ENCODE results near the gene DLG1. TPM values are rescaled to one million over a fixed set of nuclear protein-coding genes. Genes with fewer than 3 reads are reported as not detected.

Gene DLG1
- total RNA-seq, 6 donors from 2014 or later, result 49.3 to 102 (median 63.2) TPM

DNA sequence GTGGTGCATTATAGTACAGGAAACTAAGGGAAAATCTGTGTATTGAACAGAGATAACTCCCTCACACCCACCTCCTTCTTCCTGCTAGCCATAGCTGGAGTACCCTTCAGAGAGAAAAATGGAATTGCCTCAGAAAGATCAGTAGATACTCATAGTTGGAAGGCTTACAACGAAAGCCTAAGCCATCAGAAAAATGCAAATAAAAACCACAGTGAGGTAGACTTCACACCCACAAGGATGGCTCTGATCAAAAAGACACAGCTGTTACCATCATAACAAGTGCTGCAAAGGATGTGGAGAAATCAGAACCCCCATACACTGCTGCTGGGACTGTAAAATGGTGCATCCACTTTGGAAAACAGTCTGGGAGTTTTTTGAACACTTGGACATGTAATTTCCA, 7.4 kb upstream of the DLG1 start:
- Histone ChIP-seq H3K9me3 (no peaks in the 10 kb centered on the region), H3K27ac (no peak overlapping the region), H3K27me3 (no peaks in the 10 kb centered on the region), H3K36me3 (no peaks in the 10 kb centered on the region), H3K4me1 (peaks cover 0 to 8% (median 4%) of the 10 kb centered on the region in 4 donors), H3K4me3 (no peak overlapping the region)
- WGBS, 2 donors, result 33 to 39% methylated on average over 1 of the region's 1 CpG
- no peak for ATAC-seq (ENCODE audit: low FRiP score in 2 of 2)
- DNase-seq, result no peak
- TF ChIP-seq POLR2AphosphoS5 (IDR thresholded peaks at IDR 0.05) (no peak), EP300 (IDR thresholded peaks at IDR 0.05) (no peak), POLR2A (IDR thresholded peaks at IDR 0.05) (no peak)
- TF ChIP-seq, protein P1, sequence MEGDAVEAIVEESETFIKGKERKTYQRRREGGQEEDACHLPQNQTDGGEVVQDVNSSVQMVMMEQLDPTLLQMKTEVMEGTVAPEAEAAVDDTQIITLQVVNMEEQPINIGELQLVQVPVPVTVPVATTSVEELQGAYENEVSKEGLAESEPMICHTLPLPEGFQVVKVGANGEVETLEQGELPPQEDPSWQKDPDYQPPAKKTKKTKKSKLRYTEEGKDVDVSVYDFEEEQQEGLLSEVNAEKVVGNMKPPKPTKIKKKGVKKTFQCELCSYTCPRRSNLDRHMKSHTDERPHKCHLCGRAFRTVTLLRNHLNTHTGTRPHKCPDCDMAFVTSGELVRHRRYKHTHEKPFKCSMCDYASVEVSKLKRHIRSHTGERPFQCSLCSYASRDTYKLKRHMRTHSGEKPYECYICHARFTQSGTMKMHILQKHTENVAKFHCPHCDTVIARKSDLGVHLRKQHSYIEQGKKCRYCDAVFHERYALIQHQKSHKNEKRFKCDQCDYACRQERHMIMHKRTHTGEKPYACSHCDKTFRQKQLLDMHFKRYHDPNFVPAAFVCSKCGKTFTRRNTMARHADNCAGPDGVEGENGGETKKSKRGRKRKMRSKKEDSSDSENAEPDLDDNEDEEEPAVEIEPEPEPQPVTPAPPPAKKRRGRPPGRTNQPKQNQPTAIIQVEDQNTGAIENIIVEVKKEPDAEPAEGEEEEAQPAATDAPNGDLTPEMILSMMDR (IDR thresholded peaks at IDR 0.05), result no peak

DNA sequence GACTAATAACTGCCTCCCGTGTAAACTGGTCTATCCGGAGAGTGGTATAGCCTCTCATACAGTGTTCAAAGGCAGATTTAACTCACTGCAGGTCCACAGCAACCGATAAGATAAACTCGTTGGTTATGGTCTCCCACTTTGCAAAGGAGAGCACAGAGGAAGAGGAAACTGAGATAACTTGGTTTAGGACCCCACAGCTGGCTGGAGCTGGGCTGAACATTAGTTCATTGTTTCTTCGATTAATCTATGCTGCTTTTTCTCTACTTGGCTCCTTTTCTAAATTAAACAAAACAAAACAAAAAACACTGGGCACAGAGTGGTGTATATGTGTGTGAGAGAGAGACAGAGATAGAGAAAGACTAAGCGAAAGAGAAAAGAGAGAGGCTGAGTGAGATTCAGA, 5.0 kb upstream of the DLG1 start:
- ATAC-seq (ENCODE audit: low FRiP score in 2 of 2) (no peak), DNase-seq (no peak)
- H3K27me3 ChIP-seq, result no peaks in the 10 kb centered on the region
- H3K4me3 ChIP-seq, result no peak overlapping the region
- WGBS, 2 donors, result 70 to 76% methylated on average over 6 of the region's 6 CpGs
- no peaks in the 10 kb centered on the region for H3K9me3 ChIP-seq
- no peak overlapping the region for H3K27ac ChIP-seq
- no peaks in the 10 kb centered on the region for H3K36me3 ChIP-seq
- no peak for TF ChIP-seq EP300 (IDR thresholded peaks at IDR 0.05)
- no peak for TF ChIP-seq POLR2A (IDR thresholded peaks at IDR 0.05)
- no peak for TF ChIP-seq POLR2AphosphoS5 (IDR thresholded peaks at IDR 0.05)
- TF ChIP-seq, protein P1 (IDR thresholded peaks at IDR 0.05), result no peak
- H3K4me1 ChIP-seq, result peaks cover 5 to 16% (median 7%) of the 10 kb centered on the region in 4 donors

DNA sequence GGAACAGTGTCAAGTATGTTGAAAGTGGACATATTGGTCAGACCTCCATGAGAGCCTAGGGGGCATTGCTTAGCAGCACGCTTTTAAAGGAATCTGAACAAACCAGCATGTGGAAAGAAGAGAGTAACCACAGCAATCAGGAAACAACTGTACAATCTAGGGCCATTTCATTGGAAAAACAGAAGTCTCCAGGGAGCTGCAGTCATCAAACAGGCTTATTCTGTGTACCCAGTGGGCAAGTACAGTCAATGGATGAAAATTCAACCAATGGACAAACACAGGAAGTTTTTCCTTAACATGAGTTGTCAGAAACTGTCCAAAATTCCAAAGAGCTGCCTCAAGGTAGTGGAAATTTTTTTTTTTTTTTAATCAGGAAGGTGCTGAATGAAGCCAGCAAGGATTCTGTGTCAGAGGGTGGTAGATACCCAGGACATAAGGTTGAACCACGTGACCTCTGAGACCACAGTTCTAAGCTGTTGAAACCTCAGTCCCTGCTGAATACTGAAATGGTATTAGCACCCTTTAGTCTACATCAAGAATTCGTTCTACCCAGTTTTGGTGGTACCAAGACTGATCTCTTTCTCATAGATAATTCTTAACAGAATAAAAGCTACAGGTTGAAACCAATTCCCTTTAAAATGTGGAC, 4.4 kb upstream of the DLG1 start:
- no peaks in the 10 kb centered on the region for H3K36me3 ChIP-seq
- peaks cover 5 to 16% (median 7%) of the 10 kb centered on the region in 4 donors for H3K4me1 ChIP-seq
- WGBS, 2 donors, result 74 to 87% methylated on average over 3 of the region's 3 CpGs
- ATAC-seq (ENCODE audit: low FRiP score in 2 of 2) (no peak), DNase-seq (no peak)
- H3K9me3 ChIP-seq, result no peaks in the 10 kb centered on the region
- no peak overlapping the region for H3K4me3 ChIP-seq
- no peak overlapping the region for H3K27ac ChIP-seq
- TF ChIP-seq POLR2AphosphoS5 (IDR thresholded peaks at IDR 0.05) (no peak), POLR2A (IDR thresholded peaks at IDR 0.05) (no peak), EP300 (IDR thresholded peaks at IDR 0.05) (no peak)
- TF ChIP-seq, protein P1 (IDR thresholded peaks at IDR 0.05), result no peak
- H3K27me3 ChIP-seq, result no peaks in the 10 kb centered on the region

DNA sequence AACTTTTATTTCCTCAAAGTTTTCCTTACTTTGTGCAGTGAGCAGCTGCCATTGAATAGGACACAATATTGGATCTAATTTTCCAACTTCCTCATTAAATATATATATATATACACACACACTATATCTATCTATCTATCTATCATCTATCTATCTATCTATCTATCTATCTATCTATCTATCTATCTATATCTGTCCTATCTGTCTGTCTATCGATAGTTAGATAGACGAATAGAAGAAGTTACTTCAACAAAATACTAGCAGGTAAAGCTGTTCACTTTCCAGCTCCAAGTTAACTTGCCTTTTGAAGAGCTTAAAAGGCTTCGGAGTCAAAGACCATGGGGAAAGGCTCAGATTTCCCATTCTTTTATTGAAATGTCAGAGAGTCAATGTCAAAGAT, 3.6 kb upstream of the DLG1 start:
- H3K4me3 ChIP-seq, result no peak overlapping the region
- H3K27ac ChIP-seq, result no peak overlapping the region
- no peaks in the 10 kb centered on the region for H3K36me3 ChIP-seq
- no peaks in the 10 kb centered on the region for H3K27me3 ChIP-seq
- 93% methylated on average over 3 of the region's 3 CpGs for WGBS, 2 donors
- TF ChIP-seq, protein P1 (IDR thresholded peaks at IDR 0.05), result no peak
- TF ChIP-seq EP300 (IDR thresholded peaks at IDR 0.05) (no peak), POLR2A (IDR thresholded peaks at IDR 0.05) (no peak), POLR2AphosphoS5 (IDR thresholded peaks at IDR 0.05) (no peak)
- DNase-seq (no peak), ATAC-seq (ENCODE audit: low FRiP score in 2 of 2) (no peak)
- no peaks in the 10 kb centered on the region for H3K9me3 ChIP-seq
- H3K4me1 ChIP-seq, result peaks cover 5 to 18% (median 8%) of the 10 kb centered on the region in 4 donors

DNA sequence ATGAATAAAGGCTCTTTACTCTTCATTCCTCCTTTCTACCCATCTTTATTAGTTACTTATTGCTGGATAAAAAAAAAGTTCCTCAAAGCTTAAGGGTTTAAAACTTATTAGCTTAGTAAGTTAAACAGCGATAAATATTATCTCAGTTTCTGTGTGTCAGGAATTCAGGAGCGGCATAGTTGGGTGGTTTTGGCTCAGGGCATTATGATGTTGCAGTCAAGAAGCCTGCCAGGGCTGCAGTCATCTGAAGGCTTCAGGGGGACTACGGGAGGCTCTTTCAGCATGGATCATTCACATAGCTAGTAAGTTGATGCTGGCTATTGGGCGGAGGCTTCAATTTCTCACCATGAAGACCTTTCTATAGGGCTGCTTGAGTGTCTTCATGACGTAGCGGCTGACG, 1.9 kb upstream of the DLG1 start:
- H3K9me3 ChIP-seq, result no peaks in the 10 kb centered on the region
- WGBS, 2 donors, result 86 to 88% methylated on average over 7 of the region's 7 CpGs
- peaks cover 0 to under 1% (median 0%) of the 10 kb centered on the region in 4 donors for H3K36me3 ChIP-seq
- no peak overlapping the region for H3K4me3 ChIP-seq
- no peaks in the 10 kb centered on the region for H3K27me3 ChIP-seq
- no peak for ATAC-seq (ENCODE audit: low FRiP score in 2 of 2)
- H3K27ac ChIP-seq, result no peak overlapping the region
- peaks cover 8 to 21% (median 16%) of the 10 kb centered on the region in 4 donors for H3K4me1 ChIP-seq
- no peak for DNase-seq
- no peak for TF ChIP-seq EP300 (IDR thresholded peaks at IDR 0.05)
- TF ChIP-seq, protein P1 (IDR thresholded peaks at IDR 0.05), result no peak
- TF ChIP-seq POLR2AphosphoS5 (IDR thresholded peaks at IDR 0.05), result no peak
- no peak for TF ChIP-seq POLR2A (IDR thresholded peaks at IDR 0.05)
